Peyer's patch (tissue), 4 donors: ENCODE measurements around the gene CHRD.

ENCODE experiments used
- CTCF ChIP-seq, 6 experiments: fragments of 450-650 bp in 4 of 6; fragments of 200-600 bp in 2 of 6; sonication (generic) in 1 of 6; IDR thresholded peaks; one replicate each; pipeline ENCODE4 v1.5.1; 2017 to 2019; ENCODE audit warnings: antibody characterized with exemption in 6 of 6, mild to moderate bottlenecking in 3 of 6, moderate library complexity in 1 of 6
- POLR2A ChIP-seq, 2 donors: fragments of 450-650 bp; IDR thresholded peaks; one replicate each; pipeline ENCODE4 v1.5.1; 2017; ENCODE audit warnings: antibody characterized with exemption in 2 of 2, mild to moderate bottlenecking in 2 of 2, moderate library complexity in 2 of 2

- no peak for TF ChIP-seq POLR2A (IDR thresholded peaks at IDR 0.05)
- no peak for TF ChIP-seq CTCF (IDR thresholded peaks at IDR 0.05)
Observed at GRCh38 chr3:184387174-184387714, 7.4 kb downstream of the CHRD start.
